Hippocampal formation (tissue), 2 donors: ENCODE results near the gene MYO5B.

Experiments
- DNase-seq, 2 donors: peaks; one replicate each; lab custom pipeline; 2025; lab: John Stamatoyannopoulos, UW

Gene MYO5B

DNA sequence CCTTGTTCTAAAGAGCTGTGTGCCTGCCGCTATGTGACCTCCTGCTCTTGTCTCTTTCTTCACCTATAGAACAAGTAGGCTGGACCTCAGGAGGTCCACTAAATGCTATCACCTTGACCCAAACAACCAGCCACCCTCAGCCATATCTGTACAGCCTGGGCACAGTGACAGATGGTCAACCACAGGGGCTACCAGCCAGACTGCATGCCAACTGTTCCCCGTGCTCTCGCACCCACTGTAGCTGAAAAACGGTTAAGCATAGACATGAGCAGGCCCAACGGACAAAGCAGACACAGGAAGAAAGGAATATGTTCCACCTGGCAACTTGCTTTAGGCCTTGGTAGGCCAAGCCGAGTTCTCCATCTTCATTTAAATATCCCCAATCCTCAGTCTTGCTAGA is 338.5 kb downstream of the MYO5B start:
- no peak for DNase-seq

DNA sequence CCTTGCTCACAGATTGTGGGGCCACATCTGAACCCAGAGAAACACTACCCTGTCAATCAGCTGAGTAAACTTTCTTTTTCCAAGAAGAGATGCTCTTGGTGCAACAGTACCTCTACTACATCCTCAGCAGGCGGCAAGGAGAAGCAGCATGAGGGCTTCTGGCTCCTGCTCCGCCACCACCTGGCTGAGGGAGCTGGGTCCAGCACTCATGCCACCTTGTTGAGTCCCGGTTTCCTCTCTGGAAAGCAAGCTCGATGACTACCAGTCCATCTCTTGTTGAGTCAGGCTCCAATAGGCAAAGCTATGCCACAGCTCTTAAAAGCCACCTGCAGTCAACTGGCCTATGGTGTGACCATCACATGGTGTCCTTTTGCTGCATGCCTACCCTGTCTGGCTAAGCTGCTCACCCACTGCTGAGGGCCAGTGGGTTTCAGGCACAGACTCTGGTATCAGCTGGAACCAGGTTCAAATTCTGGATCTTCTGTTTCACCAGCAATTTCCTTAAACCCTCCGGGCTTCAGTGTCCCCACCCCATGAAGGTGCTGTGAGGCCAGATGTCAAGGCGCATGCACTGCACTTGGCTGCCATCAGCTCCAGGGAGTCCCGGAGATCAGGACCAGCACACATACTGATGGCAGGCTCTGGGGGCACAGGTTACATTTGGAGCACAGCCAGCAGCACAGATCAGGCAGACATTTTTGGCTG is 339.1 kb downstream of the MYO5B start:
- no peak for DNase-seq

DNA sequence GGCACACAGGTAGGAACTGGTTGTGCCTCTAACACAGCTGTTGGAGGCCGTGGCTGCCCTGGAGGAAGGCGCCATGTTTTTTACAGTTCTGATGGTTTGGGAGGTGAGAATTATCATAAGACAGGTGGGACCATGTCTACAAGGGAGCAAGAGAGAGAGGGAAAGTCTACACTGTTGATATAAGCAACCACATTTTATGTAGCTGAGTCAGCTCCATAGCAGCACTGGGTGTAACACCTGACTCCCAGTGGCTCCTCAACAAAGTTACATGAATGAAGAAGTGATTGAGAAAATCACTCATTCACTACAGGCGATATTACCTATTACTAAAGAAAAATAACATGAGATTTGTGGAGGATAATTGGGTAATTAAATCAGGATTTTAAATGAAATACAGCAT is 340.3 kb downstream of the MYO5B start:
- DNase-seq: no peak

DNA sequence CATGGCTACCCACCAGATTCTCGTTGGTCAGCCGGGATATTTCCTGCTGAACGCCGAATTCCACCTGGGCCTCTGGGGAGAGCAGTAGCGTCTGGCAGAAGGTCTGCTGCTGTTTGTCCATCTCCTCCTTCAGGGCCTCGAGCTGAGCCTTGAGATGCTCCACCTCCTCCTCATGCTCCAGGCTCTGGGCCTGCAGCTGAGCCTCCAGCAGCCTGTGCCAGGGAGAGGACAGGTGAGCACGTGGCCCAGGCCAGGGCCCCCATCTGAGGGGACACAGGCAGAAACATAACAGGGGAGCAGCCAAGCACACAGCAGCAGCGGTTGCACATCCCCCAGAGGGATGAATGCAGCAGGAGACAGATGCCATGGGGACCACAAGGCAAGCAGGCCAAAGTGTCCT is 341.5 kb downstream of the MYO5B start:
- DNase-seq: no peak

DNA sequence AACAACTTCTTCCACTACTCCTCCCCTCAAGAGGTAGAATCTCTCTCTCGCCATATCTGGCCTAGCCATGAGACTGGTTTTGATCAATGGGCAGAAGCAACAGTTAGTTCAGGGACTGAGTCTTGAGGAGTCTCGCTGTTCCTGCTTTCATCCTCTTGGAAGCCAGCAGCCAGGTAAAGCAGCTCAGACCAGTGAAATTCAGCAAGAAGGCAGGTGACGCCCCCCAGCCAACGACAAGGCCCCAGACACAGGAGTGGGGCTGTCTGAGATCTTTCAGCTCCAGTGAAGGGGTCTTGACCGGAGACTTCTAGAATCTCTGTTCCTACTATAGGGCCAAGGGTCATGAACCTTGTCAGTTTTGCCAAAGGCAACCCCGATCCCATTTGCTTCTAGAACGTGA is 341.9 kb downstream of the MYO5B start:
- no peak for DNase-seq

DNA sequence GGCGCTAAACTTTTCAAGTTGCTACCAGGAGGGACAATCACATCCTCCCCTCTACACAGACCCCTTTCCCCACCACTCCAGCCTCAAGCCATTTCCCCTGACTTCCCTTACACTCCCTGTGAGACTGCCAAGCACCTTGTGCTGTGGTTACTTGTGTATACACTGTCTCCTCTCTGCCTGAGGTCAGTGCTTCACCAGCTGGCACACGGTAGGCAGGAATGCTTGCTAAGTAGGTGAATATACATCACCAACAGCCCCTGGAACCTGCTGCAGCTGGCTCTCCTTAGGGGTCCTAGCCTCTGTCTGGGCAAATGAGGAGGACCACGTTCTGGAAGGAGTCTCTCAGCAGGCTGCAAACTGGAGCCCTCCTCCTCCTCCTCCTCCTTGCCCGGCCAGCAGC is 343.3 kb downstream of the MYO5B start:
- no peak for DNase-seq

DNA sequence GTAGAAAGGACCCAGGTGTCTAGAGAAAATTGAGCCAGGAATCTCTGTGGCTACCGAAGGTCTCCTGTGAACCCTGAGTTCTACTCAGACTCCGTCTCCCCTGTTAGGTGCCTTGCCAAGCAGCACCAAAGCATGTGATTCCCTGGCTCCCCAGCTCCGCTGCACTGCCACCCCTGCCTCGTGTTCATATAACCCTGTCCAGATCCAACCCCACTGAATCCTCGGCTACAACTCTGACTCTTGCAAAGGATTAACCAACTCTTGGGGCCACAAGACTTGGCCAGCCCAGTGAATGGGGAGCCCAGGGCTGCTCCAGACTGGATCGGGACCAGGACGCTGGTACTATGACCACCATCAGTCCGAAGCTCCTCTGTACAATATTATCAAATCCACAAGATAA is 344.3 kb downstream of the MYO5B start:
- DNase-seq: no peak

DNA sequence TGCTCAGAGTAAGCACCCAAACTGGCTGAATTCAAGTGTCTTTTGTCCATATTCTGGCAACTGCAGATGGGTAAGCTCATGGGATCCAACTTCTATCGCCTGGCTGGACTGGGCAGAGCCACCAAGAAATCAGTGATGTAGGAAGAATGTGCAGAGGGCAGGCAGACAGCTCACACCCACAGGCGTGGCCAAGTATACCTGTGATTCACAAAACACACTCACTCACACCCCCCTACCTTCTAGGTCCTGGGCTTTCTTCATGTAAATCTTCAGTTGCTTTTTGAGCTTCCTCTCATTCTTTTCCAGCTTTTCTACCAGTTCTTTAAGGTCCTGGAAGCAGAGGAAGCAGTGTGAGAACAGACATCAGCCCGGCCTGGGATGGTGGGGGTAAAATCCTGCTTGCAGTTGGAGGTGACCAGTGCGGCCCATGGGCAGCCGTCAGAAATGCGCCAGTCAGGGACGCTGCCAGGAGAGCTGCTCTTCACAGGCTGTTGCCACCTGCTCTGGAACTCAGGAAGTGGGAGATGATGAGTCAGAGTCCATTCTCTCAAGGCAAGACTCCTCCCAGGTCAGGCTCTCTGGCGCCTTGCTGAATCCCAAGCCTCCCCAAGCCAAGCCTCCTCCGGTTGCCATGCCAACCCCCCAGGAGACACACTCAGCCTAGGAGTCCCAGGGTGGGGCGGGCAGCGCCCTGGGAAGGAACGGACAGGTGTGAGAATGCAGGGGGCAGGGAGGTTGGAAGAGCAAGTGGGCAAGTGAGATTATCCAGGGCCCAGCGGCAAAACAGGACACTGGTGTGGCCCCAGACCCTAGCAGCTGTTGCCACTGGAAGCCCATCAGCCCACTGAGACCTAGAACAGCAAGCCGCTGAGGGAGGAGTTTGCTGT is 345.4 kb downstream of the MYO5B start:
- DNase-seq: no peak

DNA sequence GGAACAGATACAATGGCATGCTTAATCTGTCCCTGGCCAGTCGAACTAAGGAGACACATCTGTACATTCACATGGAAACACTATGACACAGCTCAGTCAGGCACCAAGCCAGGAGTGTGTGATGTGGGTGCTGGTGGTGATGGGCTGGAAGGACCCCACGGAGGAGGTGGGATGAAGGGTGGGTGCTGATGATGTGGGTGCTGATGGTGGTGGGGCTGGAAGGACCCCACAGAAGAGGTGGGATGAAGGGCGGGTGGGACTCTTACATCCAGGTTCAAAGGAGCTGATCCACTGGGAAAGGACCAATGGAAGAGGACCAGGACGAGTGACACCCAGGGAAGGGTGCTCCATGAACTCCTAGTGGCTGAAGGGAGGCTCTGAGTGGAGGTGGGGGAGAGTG is 346.8 kb downstream of the MYO5B start:
- no peak for DNase-seq

DNA sequence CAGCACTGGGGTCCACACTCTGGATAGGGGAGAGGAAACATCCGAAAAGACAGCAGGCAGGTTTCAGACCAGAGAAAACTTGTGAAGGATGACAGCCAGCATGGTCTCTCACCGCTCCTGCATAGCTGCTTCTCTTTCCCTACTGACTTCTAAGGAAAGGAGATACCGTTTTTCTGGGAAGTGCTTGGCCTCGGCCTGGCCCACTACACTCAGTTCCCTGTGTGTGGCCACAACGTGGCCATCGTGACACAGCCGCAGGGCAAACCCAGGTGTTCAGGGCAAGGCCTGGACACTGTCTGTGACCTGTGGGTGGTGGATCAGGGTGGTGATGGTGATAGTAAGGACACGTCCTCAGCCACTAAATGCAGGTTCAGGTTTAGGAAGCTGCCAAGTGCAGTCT is 347.4 kb downstream of the MYO5B start:
- no peak for DNase-seq

DNA sequence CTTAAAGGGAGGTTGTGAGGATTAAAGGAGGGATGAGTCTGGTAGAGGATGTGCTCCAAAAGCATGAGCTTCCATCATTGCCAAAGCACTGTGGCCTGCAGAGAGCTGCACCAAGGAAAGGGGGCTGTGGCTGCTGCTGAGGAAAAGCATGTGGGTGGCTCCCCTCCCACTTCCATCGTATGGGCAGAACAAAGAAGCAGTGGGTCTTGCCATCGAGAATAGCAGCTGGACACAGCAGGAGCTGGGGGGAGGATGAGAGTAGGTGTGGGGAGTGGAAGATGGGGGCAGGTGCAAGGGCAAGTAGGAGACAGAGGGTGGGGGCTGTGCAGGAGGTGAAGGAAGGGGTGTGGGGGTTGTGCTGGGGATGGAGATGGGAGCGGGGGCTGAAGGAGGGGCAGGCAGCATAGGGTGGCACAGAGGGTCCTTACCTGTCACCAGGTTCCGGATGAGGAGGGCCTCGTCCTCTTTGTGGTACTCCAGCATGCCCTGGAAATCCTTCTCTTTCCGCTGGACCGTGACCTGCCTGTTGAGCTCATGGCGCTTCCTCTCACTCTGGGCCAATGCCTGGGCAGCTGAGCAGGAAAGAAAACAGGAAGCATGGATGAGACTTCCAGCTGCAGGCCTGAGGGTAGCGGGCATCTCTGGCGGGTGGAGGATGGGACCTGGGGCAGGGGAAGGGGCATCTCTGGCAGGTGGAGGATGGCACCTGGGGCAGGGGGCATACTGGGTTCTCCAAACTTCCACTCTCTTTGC is 348.1 kb downstream of the MYO5B start:
- no peak for DNase-seq

DNA sequence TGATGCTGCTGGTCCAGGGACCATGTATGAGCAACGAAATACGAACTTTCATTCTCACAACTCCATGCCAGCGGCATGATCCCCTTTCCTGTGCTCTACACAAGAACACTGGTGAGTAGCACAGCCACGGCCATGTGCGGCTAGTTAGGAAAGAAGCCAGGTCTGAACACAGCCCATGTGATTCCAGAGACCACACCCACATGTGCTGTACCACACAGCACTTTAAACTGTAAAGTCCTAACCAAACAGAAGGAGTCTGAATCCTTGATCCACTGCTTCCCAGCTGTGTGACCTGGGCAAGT is 348.6 kb downstream of the MYO5B start:
- no peak for DNase-seq

DNA sequence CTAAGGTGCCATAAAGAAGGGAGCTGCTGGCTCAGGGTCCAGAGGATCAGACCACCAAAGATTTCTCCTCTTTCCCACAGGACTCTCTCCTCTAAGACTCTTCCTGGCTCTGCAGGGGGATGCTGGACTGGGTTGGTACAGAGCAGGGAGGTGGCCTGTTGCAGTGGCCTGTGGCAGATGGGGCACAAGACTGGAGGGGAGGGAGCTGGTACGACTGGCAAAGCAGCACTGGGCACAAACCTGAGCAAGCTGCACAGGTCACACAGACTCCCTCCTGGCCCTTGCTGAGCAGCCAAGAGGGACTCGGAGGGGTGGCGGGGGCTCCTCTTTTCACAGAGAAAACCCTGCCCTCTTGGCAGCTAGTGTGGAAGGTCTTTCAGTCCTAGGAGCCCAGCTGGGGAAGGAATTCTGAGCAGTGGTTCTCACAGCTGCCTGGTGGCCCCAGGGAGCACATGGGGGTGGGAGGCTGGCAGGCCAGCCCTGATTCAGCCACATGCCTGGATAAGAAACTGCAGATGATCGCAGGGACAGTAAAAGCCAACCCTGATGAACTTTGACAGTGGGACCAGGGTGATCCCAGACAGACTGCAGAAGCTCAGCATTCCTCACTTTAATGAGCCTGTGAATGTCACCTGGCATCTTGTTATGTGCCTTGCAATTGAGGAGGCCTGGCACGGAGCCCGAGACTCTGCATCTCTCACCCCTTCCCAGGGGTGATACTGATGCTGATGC is 349.2 kb downstream of the MYO5B start:
- no peak for DNase-seq

DNA sequence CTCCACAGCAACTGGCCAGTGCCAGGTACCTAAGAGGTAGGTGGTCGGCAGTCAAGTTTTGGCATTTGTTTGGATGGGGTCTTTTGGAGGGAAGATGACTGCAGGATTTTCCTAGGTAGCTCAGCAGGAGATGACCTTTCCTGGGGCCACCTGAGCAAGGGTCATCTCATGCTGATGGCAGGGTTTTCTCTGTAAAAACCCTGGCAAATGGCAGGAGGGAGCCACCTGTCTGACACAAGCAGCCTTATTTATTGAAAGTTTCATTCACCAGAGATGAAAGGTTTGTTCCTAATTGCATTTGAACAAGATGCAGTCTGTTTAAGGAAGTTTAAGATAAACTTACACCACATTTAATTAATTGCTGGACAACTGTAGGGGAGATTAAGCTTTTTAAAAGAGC is 350.0 kb downstream of the MYO5B start:
- DNase-seq: no peak

DNA sequence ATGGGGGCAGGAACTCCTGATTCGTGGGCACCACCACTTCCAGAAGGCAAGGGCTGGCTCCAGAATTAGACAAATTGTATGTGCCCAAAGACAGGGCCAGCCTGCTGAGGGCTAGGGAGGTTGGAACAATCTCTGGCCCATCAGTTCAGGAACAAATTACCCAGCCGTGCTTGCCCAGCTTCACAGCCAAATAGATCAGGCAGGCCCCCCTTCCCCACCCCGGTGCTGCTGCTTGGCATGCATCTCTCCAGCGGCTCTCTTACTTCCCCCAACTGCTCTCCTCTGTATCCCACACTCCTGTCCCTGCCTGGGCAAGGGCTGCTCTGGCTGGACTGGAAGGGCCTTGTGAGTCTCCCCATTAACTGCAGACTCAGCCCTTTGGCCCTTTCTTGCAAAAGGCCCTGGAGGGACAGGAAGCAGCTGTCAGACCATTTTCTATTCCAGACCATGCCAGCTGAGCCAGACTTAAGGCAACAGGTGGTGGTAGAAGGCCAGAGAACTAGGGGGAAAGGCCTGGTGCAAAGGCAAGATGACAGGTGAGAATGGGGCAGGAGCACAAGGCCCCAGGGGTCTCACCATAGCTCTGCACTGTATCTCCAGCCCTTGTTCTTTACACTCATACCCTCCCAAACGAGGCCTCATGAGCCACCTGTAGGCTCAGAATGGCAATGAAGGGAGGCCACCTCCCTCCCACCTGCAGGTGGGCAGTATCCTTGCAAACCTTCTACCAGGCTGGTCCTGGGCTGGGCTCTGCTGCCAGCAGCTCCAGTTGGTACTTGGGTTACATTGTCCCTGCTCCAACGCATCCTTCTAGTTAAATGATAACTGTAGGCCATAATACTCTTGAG is 350.9 kb downstream of the MYO5B start:
- DNase-seq: no peak

DNA sequence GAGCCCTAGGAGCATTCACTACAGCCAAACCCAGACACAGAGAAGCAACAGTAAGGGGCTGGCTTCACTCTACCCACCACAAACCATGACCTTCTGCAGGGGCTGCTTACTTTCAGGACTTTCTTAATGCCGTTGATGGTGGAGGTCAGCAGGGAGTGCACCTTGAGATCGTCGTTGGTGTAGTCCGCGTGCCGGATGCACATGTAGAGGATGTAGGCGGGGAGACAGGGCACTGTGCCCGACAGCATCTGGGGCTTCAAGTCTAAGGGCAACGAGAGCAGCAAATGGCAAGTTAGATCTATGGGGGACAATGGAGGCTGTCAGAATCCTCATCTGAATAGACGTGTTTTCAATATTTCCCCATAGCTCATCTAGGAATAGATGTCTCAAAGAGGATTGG is 351.8 kb downstream of the MYO5B start:
- no peak for DNase-seq

DNA sequence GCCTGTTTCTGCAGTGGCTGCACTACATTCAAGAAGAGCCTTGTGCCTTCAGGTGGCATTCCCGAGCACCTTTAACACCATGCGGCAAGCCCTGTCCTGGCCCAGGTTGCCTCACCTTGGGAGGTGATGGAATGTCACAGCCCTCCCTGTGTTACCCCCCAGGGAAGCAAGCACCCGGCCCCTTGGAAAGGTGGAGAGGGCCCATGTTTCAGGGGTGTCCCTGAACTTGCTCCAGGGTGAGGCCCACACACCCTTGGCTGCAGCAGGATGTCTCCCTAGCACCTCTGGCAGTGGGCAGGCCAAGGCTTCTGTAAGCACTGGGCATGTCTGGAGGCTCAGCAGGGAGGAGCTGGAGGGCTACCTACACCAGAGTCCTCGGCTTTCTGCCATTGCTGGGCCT is 352.3 kb downstream of the MYO5B start:
- DNase-seq: no peak

DNA sequence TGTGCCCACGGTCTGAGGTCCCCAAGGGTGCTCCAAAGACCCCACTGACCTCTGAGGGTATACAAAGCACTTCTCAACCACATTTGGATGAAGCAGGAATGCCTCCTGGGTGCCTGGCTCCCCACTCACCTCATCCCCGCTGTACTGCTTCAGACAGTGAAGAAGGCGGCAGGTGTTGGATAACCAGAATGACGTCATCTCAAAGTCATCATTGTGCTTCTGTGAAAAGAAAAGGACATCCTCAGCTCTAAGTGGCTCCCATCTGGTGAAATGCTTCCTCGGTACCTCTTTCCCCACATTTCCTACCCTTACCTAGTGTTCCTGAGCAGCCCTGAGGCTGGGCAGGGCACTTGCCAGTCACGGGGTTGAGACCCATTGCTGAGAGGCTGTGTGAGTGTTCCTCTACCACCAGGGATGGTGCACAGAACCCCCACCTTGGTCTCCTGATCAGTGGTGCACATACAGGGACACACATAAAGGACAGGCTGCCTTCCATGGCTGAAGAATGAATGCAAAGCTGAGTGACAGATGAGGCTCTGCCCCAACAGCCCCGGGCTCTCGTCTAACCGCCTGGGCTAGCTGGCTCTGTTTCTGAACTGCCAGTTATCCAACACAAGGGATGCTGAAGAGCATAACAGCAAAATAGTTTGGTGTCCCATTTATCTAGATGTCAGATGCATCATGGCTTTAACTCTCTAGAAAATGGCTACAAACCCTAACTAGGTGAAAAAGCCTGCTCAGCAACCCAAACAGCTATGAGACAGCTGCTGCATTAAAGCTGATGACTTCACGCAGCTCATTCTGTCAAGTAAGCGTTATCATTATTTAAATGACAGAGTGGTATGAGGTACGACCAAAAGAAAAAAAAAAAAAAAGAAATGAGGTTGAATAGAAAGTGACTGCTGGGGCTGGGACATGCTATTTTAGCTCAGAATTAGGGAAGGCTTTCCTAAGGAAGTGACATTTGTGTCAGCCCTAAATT is 353.4 kb downstream of the MYO5B start:
- no peak for DNase-seq

DNA sequence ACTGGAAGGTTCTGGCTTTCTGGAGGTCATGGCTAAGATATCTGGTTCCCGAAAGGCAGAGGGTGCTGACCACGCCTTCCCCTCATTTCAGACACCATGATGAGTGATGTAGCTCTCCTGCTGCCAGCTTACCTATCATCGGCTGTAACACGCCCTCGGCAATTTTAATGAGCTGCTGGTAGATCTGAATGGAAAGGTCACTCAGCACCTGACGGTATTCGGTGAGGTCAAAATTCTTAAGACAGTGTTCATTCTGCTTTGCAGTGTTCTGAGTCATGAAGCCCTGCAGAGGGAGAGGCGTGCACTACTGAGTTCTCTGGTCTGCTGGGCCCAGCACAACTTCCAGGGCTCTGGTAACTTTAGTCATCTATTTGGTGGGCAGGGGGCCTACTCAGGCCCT is 355.9 kb downstream of the MYO5B start:
- DNase-seq: no peak

DNA sequence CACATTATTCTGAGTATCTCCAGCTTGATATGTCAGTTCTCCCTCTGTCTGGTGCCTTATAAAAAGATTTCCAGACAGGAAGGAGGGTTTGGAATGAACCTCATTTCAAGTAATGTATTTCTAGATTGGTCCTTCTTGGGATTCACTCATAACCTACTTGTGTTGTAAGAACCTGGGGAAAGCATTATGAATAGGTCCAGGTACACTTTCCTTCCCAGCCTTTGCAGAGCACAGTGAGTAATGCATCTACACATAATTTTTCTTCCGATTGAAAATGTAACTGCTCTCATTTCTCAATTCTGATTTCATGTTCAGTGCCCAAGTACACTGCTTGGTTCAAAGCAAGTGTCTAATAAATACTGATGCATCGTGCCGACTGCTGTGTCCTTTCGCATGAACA is 356.6 kb downstream of the MYO5B start:
- DNase-seq: no peak
